DOHH2 (cell line): ENCODE results near the gene SUB1.

Experiments
- H3F3A ChIP-seq: fragments of 200-600 bp; sonication (generic), shearing (Covaris generic); 2 replicates; pipeline ENCODE4 v1.6.0; 2016; ENCODE audit warnings: antibody characterized with exemption, mild to moderate bottlenecking; ENCODE audit not compliant: control insufficient read depth, insufficient read depth
- H3K27ac ChIP-seq: fragments of 200-600 bp; sonication (generic); 2 replicates; pipeline ENCODE4 v1.5.1; 2014; ENCODE audit warnings: low read depth, mild to moderate bottlenecking, low read length, moderate library complexity
- H3K27me3 ChIP-seq: fragments of 200-600 bp; sonication (generic); 2 replicates; pipeline ENCODE4 v1.6.1; 2014; ENCODE audit warnings: mild to moderate bottlenecking, low read length, mixed read lengths; ENCODE audit not compliant: control insufficient read depth
- H3K36me3 ChIP-seq: fragments of 200-600 bp; sonication (generic); 2 replicates; pipeline ENCODE4 v1.6.1; 2014; ENCODE audit warnings: mild to moderate bottlenecking, low read length, moderate library complexity, mixed read lengths; ENCODE audit not compliant: control insufficient read depth
- H3K4me1 ChIP-seq: fragments of 200-600 bp; sonication (generic); 2 replicates; pipeline ENCODE4 v1.6.1; 2014; ENCODE audit warnings: mild to moderate bottlenecking, low read length, mixed read lengths; ENCODE audit not compliant: control insufficient read depth
- H3K4me2 ChIP-seq: fragments of 200-600 bp; sonication (generic); 2 replicates; pipeline ENCODE4 v1.6.0; 2014; ENCODE audit warnings: mild to moderate bottlenecking, low read length, moderate library complexity
- H3K4me3 ChIP-seq: fragments of 200-600 bp; sonication (generic); 2 replicates; pipeline ENCODE4 v1.5.1; 2014; ENCODE audit warnings: mild to moderate bottlenecking, low read length, mixed read lengths
- H3K79me2 ChIP-seq: fragments of 200-600 bp; sonication (generic); 2 replicates; pipeline ENCODE4 v1.6.1; 2014; ENCODE audit warnings: mild to moderate bottlenecking, low read length, mixed read lengths; ENCODE audit not compliant: control insufficient read depth
- H3K9me2 ChIP-seq: fragments of 200-600 bp; sonication (generic); replicated peaks from 2 replicates; pipeline ENCODE4 v1.6.1; 2014; ENCODE audit warnings: mild to moderate bottlenecking, low read length, mixed read lengths; ENCODE audit not compliant: control insufficient read depth
- H3K9me3 ChIP-seq: fragments of 200-600 bp; sonication (generic); 2 replicates; pipeline ENCODE4 v1.6.1; 2014; ENCODE audit warnings: antibody characterized with exemption, low read length, mixed read lengths; ENCODE audit not compliant: control insufficient read depth, insufficient read depth
- H4K20me1 ChIP-seq: fragments of 200-600 bp; sonication (generic); 2 replicates; pipeline ENCODE4 v1.6.0; 2014; ENCODE audit warnings: low read depth, mild to moderate bottlenecking, antibody characterized with exemption, low read length, moderate library complexity; ENCODE audit not compliant: control insufficient read depth, insufficient read depth
- CTCF ChIP-seq: fragments of 200-600 bp; sonication (generic); IDR thresholded peaks from one replicate; pipeline ENCODE4 v1.5.1; 2014; ENCODE audit warnings: antibody characterized with exemption, mild to moderate bottlenecking, low read depth, low read length; ENCODE audit not compliant: poor library complexity, severe bottlenecking
- EZH2phosphoT487 ChIP-seq: fragments of 200-600 bp; sonication (generic); IDR thresholded peaks from 2 replicates; pipeline ENCODE4 v1.6.1; 2017; ENCODE audit warnings: borderline replicate concordance, mild to moderate bottlenecking, antibody characterized with exemption, low read length, moderate library complexity, mixed read lengths

The SUB1 gene

GRCh38 chr5:32563614-32564013 lies 21.7 kb upstream of the SUB1 start:
- Histone ChIP-seq H3K9me2 (no peaks in the 10 kb centered on the region), H3K9me3 (no peaks in the 10 kb centered on the region), H3K27ac (no peak overlapping the region), H3K4me2 (no peak overlapping the region), H3K4me1 (no peaks in the 10 kb centered on the region), H3K27me3 (peaks cover 5% of the 10 kb centered on the region), H3F3A (no peaks in the 10 kb centered on the region), H3K36me3 (no peaks in the 10 kb centered on the region), H3K4me3 (no peak overlapping the region), H4K20me1 (no peaks in the 10 kb centered on the region), H3K79me2 (no peaks in the 10 kb centered on the region)
- TF ChIP-seq EZH2phosphoT487: no peak
- no peak for TF ChIP-seq CTCF

GRCh38 chr5:32565145-32565544 lies 20.2 kb upstream of the SUB1 start:
- H3F3A ChIP-seq: no peaks in the 10 kb centered on the region
- no peak overlapping the region for H3K4me2 ChIP-seq
- TF ChIP-seq CTCF (no peak), EZH2phosphoT487 (no peak)
- H3K36me3 ChIP-seq: no peaks in the 10 kb centered on the region
- no peaks in the 10 kb centered on the region for H3K9me3 ChIP-seq
- H3K27me3 ChIP-seq: peaks cover 11% of the 10 kb centered on the region
- H3K9me2 ChIP-seq: no peaks in the 10 kb centered on the region
- H4K20me1 ChIP-seq: no peaks in the 10 kb centered on the region
- H3K4me3 ChIP-seq: no peak overlapping the region
- H3K27ac ChIP-seq: no peak overlapping the region
- H3K79me2 ChIP-seq: no peaks in the 10 kb centered on the region
- no peaks in the 10 kb centered on the region for H3K4me1 ChIP-seq

- no peak overlapping the region for H3K27ac ChIP-seq
- H4K20me1 ChIP-seq: no peaks in the 10 kb centered on the region
- no peaks in the 10 kb centered on the region for H3K4me1 ChIP-seq
- no peaks in the 10 kb centered on the region for H3K9me2 ChIP-seq
- TF ChIP-seq CTCF (no peak), EZH2phosphoT487 (no peak)
- H3K9me3 ChIP-seq: no peaks in the 10 kb centered on the region
- H3K4me3 ChIP-seq: no peak overlapping the region
- H3K4me2 ChIP-seq: no peak overlapping the region
- peaks cover 21% of the 10 kb centered on the region for H3K27me3 ChIP-seq
- no peaks in the 10 kb centered on the region for H3K36me3 ChIP-seq
- H3K79me2 ChIP-seq: no peaks in the 10 kb centered on the region
- H3F3A ChIP-seq: no peaks in the 10 kb centered on the region
These were observed 18.8 kb upstream of the SUB1 start for GRCh38 chr5:32566319-32567111.
